HTERT RPE-1 (cell line): Measurements from ENCODE around the gene EED.
"Not testable (repeated sequence)": the region's sequence is repeated elsewhere in the genome, so short reads cannot be mapped to it uniquely, and the experiment has no call there.

Experiments used
- in situ Hi-C: fragments of 300-500 bp; cut with MboI; formaldehyde crosslinking; loops from 4 replicates; pipeline ENCODE4 v1.14.3; 2020; ENCODE audit warnings: low sequenced_read_pairs

Gene EED

GRCh38 chr11:86214710-86215109 is 29.8 kb upstream of the EED start:
- in situ Hi-C loops, result loop anchor here (25.0 kb wide), 1 partner anchor 177 kb away; no protein-coding TSS in a partner anchor

- in situ Hi-C loops, result loop anchor here (25.0 kb wide), 1 partner anchor 181 kb away; no protein-coding TSS in a partner anchor
These were observed 26.1 kb upstream of the EED start for GRCh38 chr11:86218125-86219084.

- in situ Hi-C loops, result loop anchor here (25.0 kb wide), 1 partner anchor 182 kb away; no protein-coding TSS in a partner anchor
These were observed 25.0 kb upstream of the EED start for GRCh38 chr11:86219311-86220193.

DNA sequence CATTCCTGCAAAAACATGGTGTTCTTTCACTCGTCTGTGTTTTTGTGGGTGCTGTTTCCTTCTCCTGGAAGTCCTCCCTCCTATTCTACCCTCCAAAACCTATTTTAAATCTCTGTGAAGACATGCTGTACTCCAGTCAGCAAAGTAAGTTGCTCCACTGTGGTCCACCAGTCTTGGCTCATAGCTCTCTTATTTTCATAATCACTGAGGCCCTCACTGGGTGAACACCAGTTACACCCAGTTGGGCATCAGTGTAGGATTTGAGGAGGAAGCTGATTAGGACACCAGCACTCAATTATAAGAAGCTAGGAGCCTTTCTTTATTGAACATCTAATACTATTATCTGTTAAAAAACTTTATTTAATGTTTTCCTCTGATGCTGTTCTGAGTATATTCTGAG is 23.9 kb upstream of the EED start:
- in situ Hi-C loops, result loop anchor here (25.0 kb wide), 1 partner anchor 183 kb away; no protein-coding TSS in a partner anchor

DNA sequence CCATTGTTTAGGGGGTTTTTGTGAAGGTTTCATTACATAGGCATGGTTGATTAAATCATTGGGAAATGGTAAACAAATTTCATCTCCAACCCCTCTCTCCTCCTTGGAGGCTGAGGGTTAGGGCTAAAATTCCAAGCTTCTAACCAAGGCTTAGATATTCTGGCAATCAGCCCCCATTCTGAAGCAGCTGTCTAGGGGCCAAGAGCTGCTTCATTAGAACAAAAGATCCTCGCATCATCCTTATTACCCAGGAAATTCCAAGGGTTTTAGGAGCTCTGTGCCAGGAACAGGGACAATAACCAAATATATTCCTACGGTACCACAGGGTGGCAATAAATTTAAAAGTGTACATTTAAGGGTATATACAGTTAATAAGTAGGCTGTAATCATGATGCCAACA is 22.5 kb upstream of the EED start:
- in situ Hi-C loops, result loop anchor here (25.0 kb wide), 1 partner anchor 185 kb away; no protein-coding TSS in a partner anchor

DNA sequence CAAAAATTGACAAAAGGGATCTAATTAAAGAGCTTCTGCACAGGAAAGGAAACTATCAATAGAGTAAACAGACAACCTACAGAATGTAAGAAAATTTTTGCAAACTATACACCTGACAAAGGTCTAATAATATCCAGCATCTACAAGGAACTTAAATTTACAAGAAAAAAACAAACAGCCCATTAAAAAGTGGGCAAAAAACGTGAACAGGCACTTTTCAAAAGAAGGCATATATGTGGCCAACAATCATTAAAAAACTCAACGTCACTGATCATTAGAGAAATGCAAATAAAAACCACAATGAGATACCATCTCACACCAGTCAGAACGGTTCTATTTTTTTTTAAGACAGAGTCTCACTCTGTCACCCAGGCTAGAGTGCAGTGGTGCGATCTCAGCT is 20.0 kb upstream of the EED start:
- in situ Hi-C loops, result loop anchor here (25.0 kb wide), 1 partner anchor 187 kb away; no protein-coding TSS in a partner anchor

DNA sequence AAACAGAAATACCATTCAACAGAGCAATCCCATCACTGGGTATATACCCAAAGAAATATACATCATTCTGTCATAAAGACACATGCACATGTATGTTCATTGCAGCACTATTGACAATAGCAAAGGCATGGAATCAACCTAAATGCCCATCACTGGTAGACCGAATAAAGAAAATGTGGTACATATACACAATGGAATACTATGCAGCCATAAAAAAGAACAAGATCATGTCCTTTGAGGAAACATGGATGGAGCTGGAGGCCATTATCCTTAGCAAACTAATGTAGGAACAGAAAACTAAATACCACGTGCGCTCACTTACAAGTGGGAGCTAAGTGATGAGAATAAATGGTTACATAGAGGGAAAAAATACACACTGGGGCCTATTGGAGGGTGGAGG is 19.2 kb upstream of the EED start:
- in situ Hi-C loops, result not testable (repeated sequence)

GRCh38 chr11:86228269-86229038 is 16.1 kb upstream of the EED start:
- in situ Hi-C loops, result no loop called here

GRCh38 chr11:86229039-86229330 is 15.6 kb upstream of the EED start:
- in situ Hi-C loops, result not testable (repeated sequence)

- in situ Hi-C loops, result no loop called here
These were observed 14.3 kb upstream of the EED start for GRCh38 chr11:86230179-86230804.

DNA sequence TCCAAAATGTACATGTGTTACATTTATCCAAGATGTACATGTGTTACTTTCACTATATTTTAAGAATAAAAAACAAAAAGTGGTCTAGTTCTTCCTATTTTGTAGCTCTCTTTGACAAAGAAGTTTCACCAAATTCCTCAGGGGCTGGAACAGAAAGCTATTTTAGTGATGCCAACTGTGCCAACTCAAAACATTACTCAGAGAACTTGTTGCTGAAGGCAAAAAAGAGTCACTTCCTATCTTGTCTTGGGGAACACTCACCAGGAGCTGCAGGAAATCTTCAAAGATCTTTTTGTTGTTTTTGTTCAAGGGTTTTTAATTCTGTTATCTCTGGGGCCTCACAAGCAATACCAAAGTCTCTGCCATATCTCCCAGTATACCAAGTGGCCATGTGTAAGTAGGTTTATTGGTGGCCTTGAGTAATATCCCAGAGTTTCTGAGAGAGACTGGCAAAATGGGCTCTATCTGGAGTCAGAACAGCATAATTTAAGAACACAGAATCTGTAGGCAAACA is 13.6 kb upstream of the EED start:
- in situ Hi-C loops, result no loop called here

DNA sequence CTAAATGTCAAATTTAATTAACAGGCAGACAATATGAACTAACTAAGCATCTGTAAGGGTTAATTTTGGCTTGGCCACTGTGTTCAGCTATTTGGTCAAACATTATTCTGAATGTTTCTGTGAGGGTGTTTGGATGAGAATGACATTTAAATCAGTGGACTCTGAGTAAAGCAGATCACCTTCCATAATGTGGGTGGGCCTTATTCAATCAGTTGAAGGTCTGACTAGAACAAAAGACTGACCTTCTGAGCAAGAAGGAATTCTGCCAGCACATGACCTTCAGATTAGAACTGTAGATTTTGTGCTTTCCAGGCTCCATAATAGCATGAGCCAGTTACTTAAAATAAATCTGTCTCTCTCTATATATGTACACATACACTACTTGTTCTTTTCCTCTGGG is 12.0 kb upstream of the EED start:
- in situ Hi-C loops, result no loop called here

GRCh38 chr11:86234831-86235461 is 9.6 kb upstream of the EED start:
- in situ Hi-C loops, result no loop called here

DNA sequence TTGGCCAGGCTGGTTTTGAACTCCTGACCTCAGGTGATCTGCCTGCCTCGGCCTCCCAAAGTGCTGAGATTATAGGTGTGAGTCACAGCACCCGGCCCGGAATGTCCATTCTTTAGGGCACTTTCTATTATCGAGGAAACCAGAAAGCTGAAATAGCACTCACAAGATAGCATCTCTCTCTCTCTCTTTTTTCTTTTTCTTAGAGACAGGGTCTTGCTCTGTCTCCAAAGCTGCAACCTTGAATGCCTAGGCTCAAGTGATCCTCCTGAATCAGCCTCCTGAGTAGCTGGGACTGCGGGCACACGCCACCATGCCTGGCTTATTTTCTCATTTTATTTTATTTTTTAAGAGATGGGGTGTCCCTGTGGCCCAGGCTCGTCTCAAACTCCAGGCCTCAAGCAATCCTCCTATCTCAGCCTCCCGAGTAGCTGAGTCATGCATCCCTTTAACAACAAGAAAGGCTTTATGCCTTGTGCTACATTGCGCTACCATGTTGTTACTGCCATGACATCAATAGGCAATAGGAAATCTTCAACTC is 7.2 kb upstream of the EED start:
- in situ Hi-C loops, result no loop called here

- in situ Hi-C loops, result no loop called here
These were observed 4.4 kb upstream of the EED start for GRCh38 chr11:86240164-86240563.

GRCh38 chr11:86241956-86242535 is 2.5 kb upstream of the EED start:
- in situ Hi-C loops, result no loop called here

GRCh38 chr11:86243396-86243795 is 1.2 kb upstream of the EED start:
- in situ Hi-C loops, result no loop called here

DNA sequence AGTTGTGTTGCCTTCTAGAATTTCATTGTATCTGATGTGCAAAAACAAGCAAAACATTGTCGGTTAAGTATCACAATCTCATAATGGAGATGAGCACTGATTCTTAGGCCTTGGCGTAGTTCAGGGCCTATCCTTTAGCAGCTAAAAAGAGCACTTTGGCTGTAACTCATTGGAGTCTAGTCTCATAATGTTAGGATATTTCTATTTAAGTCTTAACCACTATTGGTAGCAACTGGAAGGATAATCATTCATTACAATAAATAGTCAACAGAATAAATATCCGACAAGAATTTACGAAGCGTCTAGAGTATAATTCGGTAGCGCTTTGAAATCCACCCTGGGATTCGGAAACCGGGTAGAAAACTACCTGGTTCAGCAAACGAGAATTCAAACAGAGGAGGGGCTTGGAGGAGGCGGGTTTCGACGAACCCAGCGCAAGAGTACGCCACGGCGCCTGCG is 461 bp upstream of the EED start:
- in situ Hi-C loops, result no loop called here
